Prostate gland (tissue), 2 donors: ENCODE results near the gene AGBL4. TPM values are rescaled to one million over a fixed set of nuclear protein-coding genes. Genes with fewer than 3 reads are reported as not detected.

ENCODE experiments used
- DNase-seq: peaks from one replicate; pipeline ENCODE4 v3.0.0-alpha.2; 2019; ENCODE audit warnings: low spot score
- H3K27ac ChIP-seq, 2 donors: fragments of 200-600 bp; sonication (generic); 2 replicates each; pipeline ENCODE4 v1.5.1; 2017 to 2019
- H3K27me3 ChIP-seq: fragments of 200-600 bp; sonication (generic); replicated peaks from 2 replicates; pipeline ENCODE4 v1.5.1; 2019; ENCODE audit not compliant: insufficient read depth
- H3K36me3 ChIP-seq, 2 donors: fragments of 200-600 bp; sonication (generic); 1 replicate in 1 of 2; 2 replicates in 1 of 2; pipeline versions ENCODE4 v1.5.1 to v1.8.1; 2017 to 2019
- H3K4me1 ChIP-seq: fragments of 200-600 bp; sonication (generic); replicated peaks from 2 replicates; pipeline ENCODE4 v1.5.1; 2019
- H3K4me3 ChIP-seq, 2 donors: fragments of 200-600 bp; sonication (generic); 2 replicates each; pipeline ENCODE4 v1.5.1; 2017 to 2019
- H3K9me3 ChIP-seq: fragments of 200-600 bp; sonication (generic); 2 replicates; pipeline ENCODE4 v1.5.1; 2017
- CTCF ChIP-seq, 4 experiments: fragments of 200-600 bp in 2 of 4; fragments of 450-650 bp in 2 of 4; sonication (generic) in 2 of 4; IDR thresholded peaks; 1 replicate in 3 of 4; 2 replicates in 1 of 4; pipeline ENCODE4 v1.5.1; 2016 to 2019; ENCODE audit warnings: antibody characterized with exemption in 4 of 4, mild to moderate bottlenecking in 2 of 4, moderate library complexity in 2 of 4
- POLR2A ChIP-seq: fragments of 450-650 bp; IDR thresholded peaks from one replicate; pipeline ENCODE4 v1.6.1; 2016; ENCODE audit warnings: antibody characterized with exemption, mild to moderate bottlenecking
- POLR2AphosphoS5 ChIP-seq: sonication (generic); formaldehyde crosslinking; IDR thresholded peaks from one replicate; pipeline ENCODE4 v1.6.1; 2017; ENCODE audit warnings: antibody characterized with exemption
- WGBS: methylation state at CpG from one replicate; pipeline ENCODE4 v1.1.5; 2018; 5-methylcytosine and 5-hydroxymethylcytosine counted together
- intact Hi-C: fragments of 100-400 bp; cut with DNase I; formaldehyde crosslinking; loops from one replicate; pipeline ENCODE4 v1.14.2; 2022
- total RNA-seq, 2 donors: library from RNA; depleted of rRNA; stranded (reverse); fragments of >200 nt; gene quantifications; one replicate each; pipeline ENCODE4 v1.1.0, GENCODE V29; 2016

Gene AGBL4
- total RNA-seq, 2 donors from 2014 or later = 0.82 to 2.7 TPM

DNA sequence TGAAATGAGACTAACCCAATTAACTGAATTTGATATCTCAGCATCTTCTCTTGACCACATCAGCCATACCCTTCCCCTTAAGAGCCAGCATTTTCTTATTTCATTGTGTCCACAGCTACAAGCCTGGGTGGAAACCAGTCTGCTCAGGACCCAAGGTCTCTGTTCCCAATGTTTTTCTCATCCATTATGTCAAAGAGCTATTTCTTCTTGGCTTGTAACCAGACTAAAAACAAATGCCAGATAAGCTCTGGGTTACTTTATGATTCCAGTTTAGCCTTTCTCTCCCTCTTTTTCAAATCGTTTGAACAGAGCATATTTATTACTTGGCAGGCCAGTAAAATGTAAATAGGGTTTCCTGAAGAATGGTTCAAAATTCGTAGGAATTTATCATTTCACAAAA, 1442.5 kb downstream of the AGBL4 start:
- intact Hi-C loops = no loop called here
- H3K4me3 ChIP-seq = no peak overlapping the region
- TF ChIP-seq CTCF (IDR thresholded peaks at IDR 0.05) = no peak
- no peak for TF ChIP-seq POLR2AphosphoS5
- TF ChIP-seq POLR2A = no peak
- H3K27me3 ChIP-seq = no peaks in the 10 kb centered on the region
- H3K36me3 ChIP-seq = no peaks in the 10 kb centered on the region
- 5% methylated on average over 2 of the region's 2 CpGs for WGBS
- no peak for DNase-seq
- no peaks in the 10 kb centered on the region for H3K4me1 ChIP-seq
- H3K27ac ChIP-seq = no peak overlapping the region
- H3K9me3 ChIP-seq = no peaks in the 10 kb centered on the region

DNA sequence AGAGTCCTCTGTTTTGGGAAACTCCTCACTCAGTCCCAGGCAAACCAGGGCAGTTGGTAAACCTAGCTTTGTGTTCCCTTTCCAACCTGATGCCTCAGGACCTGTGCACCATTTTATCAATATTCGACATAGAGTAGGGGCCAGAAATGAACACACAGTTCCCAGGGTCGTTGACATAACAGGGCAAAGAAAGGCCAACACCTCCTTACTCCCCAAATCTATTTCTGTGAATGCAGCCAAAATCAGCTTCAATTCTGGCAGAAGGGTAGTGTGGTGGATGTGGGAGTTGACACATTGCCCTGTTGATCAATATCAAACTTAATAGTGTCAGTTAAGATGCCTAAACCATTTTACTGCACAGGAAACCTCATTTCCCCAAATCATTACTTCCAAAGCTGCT, 1447.2 kb downstream of the AGBL4 start:
- no peaks in the 10 kb centered on the region for H3K9me3 ChIP-seq
- no peak overlapping the region for H3K4me3 ChIP-seq
- H3K27ac ChIP-seq = no peak overlapping the region
- no peak for DNase-seq
- no peaks in the 10 kb centered on the region for H3K36me3 ChIP-seq
- WGBS = 54% methylated on average over 2 of the region's 2 CpGs
- intact Hi-C loops = no loop called here
- H3K4me1 ChIP-seq = no peaks in the 10 kb centered on the region
- TF ChIP-seq POLR2AphosphoS5 = no peak
- H3K27me3 ChIP-seq = no peaks in the 10 kb centered on the region

DNA sequence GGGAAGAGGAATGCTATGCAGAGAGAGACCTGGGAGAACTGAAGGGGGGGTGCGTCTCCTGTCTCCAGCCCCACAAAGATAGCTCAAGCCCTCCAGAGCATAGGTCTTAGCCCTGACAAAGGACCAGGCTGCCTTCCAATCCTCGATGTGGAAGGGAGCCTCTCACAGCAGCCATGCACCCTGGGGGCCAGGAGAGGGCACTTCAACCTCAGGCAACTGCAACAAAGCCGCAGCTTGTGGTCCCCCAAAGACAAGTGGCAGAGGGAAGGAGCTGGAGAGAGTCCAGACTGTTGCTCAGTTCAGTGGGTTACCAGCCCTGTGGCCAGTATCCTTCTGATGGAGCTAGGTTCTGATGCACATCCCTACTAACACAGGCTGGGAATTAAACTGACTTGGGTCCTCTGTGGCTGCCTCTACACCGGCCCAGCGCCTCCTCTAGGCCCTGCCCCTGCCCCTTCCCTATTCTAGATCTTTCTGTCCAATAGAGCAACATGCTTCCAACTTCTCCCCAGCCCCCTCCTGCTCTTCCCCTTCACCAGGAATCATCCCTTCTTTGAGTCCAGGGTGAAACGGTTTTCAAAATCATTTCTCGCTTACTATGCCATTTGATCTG, 1451.0 kb downstream of the AGBL4 start:
- no peaks in the 10 kb centered on the region for H3K9me3 ChIP-seq
- peak in 3 of 4 experiments; percentile 10 to 56 (median 52) for TF ChIP-seq CTCF (IDR thresholded peaks at IDR 0.05)
- TF ChIP-seq POLR2AphosphoS5 = no peak
- no peak for TF ChIP-seq POLR2A
- 50% methylated on average over 7 of the region's 7 CpGs for WGBS
- H3K36me3 ChIP-seq = no peaks in the 10 kb centered on the region
- H3K27me3 ChIP-seq = no peaks in the 10 kb centered on the region
- no peaks in the 10 kb centered on the region for H3K4me1 ChIP-seq
- intact Hi-C loops = loop anchor here (2.0 to 5.0 kb wide), 2 partner anchors 124 to 245 kb away; no protein-coding TSS in a partner anchor
- no peak overlapping the region for H3K4me3 ChIP-seq
- H3K27ac ChIP-seq = no peak overlapping the region
- no peak for DNase-seq

DNA sequence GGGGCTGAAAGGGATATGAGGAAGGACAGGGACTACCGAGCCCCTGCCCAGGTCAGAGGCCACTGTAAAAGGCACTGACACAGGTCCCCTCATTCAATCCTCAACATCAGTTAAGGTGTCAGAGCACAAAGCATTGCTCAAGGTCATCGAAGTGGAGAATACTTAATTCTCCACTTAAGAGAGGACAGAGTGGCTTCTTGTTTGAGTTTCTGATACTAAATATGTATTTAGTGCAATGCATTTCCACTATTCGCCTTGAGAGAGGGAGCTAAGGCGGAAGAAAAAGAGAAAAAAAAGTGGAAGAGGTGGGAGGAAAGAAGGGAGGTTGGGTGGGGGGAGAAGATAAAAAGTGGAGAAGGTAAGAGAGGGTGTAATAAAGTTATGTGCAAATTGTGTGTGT, 1451.6 kb downstream of the AGBL4 start:
- Histone ChIP-seq H3K4me1 (no peaks in the 10 kb centered on the region), H3K4me3 (no peak overlapping the region), H3K27ac (no peak overlapping the region), H3K27me3 (no peaks in the 10 kb centered on the region), H3K36me3 (no peaks in the 10 kb centered on the region), H3K9me3 (no peaks in the 10 kb centered on the region)
- TF ChIP-seq CTCF (IDR thresholded peaks at IDR 0.05) (no peak), POLR2AphosphoS5 (no peak), POLR2A (no peak)
- 90% methylated on average over 4 of the region's 4 CpGs for WGBS
- DNase-seq = no peak
- intact Hi-C loops = loop anchor here (2.0 to 5.0 kb wide), 2 partner anchors 125 to 245 kb away; no protein-coding TSS in a partner anchor

- Histone ChIP-seq H3K4me3 (no peak overlapping the region), H3K9me3 (no peaks in the 10 kb centered on the region), H3K27me3 (no peaks in the 10 kb centered on the region), H3K4me1 (no peaks in the 10 kb centered on the region), H3K27ac (no peak overlapping the region), H3K36me3 (no peaks in the 10 kb centered on the region)
- TF ChIP-seq POLR2A (no peak), CTCF (IDR thresholded peaks at IDR 0.05) (no peak), POLR2AphosphoS5 (no peak)
- no peak for DNase-seq
- 73% methylated on average over 3 of the region's 3 CpGs for WGBS
- intact Hi-C loops = loop anchor here (5.0 kb wide), 1 partner anchor 246 kb away; no protein-coding TSS in a partner anchor
Measured at GRCh38 chr1:48571303-48571987, 1452.3 kb downstream of the AGBL4 start.
